GM10248 (cell line): ENCODE results near the gene CD244.

Experiments used
- CTCF ChIA-PET: fragments of 300-600 bp; sonication (Branson Sonifier 250); formaldehyde crosslinking; extraction: SDS; loops from one replicate; lab custom pipeline; 2021; ENCODE audit warnings: antibody characterized with exemption; lab: Yijun Ruan, JAX
- POLR2A ChIA-PET: fragments of 350-650 bp; sonication (Branson Sonifier 250); formaldehyde crosslinking; extraction: SDS; loops from one replicate; lab custom pipeline; 2020; ENCODE audit warnings: antibody characterized with exemption; lab: Yijun Ruan, JAX
- DNase-seq: peaks from one replicate; pipeline ENCODE4 v3.0.0; 2012; ENCODE audit errors: extremely low spot score
- CTCF ChIP-seq: IDR thresholded peaks from 2 replicates; pipeline ENCODE4 v1.5.1; 2012; ENCODE audit warnings: mild to moderate bottlenecking, low read depth; ENCODE audit errors: extremely low read depth, missing control alignments, control extremely low read depth

CD244 gene

GRCh38 chr1:160798439-160798838, 64.2 kb downstream of the CD244 start:
- no peak for DNase-seq
- TF ChIP-seq CTCF, result no peak
- CTCF ChIA-PET, result interaction anchor here (0.8 to 12.7 kb wide), 8 partner anchors 20 to 122 kb away, joined by 3 to 190 read pairs (median 18); no protein-coding TSS in a partner anchor
- POLR2A ChIA-PET, result no interaction called here

- ChIA-PET CTCF (interaction anchor here (1.0 to 12.7 kb wide), 7 partner anchors 19 to 67 kb away, joined by 3 to 190 read pairs (median 30); no protein-coding TSS in a partner anchor), POLR2A (interaction anchor here (0.8 kb wide), 1 partner anchor 59 kb away, joined by 3 read pairs; the partner anchor contains the start of gene SLAMF7)
Observed at GRCh38 chr1:160797861-160798273, 64.8 kb downstream of the CD244 start.

DNA sequence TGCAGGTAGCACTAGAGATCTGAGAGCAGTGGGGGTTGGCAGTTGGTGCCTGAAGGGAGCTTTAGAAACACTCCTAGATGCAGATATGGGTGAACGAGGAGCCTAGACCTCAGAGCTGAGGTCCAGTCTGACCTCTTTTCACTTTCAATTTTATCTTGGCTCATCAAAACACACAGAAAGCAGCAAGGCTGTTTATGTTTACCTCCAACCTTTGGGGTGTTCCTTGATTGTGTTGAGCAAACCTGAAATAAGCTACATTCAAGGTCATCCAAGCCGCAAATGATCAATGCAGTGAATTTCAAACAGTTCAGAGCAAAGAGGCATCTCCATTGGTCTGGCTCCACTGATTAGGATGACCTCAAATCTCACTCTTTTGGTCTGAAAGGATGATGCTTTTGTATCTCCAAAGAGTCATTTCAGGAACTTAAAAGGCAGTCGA, 65.4 kb downstream of the CD244 start:
- ChIA-PET POLR2A (interaction anchor here (0.8 kb wide), 1 partner anchor 58 kb away, joined by 3 read pairs; the partner anchor contains the start of gene SLAMF7), CTCF (interaction anchor here (0.9 to 12.7 kb wide), 11 partner anchors 12 to 156 kb away, joined by 3 to 190 read pairs (median 4); partner anchors contain the start of gene SLAMF7)
- no peak for DNase-seq
- no peak for TF ChIP-seq CTCF

More at GRCh38 chr1:160797861-160798273, 64.8 kb downstream of the CD244 start:
- DNase-seq, result no peak
- TF ChIP-seq CTCF, result no peak

GRCh38 chr1:160795951-160796383, 66.7 kb downstream of the CD244 start, which contains the start of gene LY9:
LY9 (plus strand) TSS chr1:160796174; CDS start chr1:160796188, 14 bp downstream.
- POLR2A ChIA-PET, result interaction anchor here (0.8 kb wide), 1 partner anchor 121 kb away, joined by 3 read pairs; no protein-coding TSS in a partner anchor
- DNase-seq, result peak; percentile 74

DNA sequence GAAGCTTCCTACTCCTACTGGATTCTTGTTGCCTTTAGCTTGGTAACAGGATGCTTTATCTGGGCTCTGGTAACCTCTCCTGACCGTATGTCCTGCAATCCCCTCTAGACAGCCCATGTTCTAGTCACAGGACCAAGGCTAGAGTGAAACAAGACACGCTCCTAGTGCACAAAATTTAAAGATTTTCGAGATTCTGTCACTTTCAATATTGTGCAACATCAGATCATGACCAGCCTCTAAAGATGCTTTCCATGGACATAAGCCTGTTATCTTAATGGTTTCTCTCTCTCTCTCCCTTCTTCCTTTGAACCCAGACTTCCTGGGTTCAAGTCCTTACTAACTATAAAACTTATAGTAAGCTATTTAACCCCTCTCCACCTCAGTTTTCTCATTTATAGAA, 68.3 kb downstream of the CD244 start:
- no peak for DNase-seq
- CTCF ChIA-PET, result interaction anchor here (1.7 to 12.7 kb wide), 5 partner anchors 16 to 160 kb away, joined by 5 to 190 read pairs (median 42); no protein-coding TSS in a partner anchor
- POLR2A ChIA-PET, result no interaction called here
- no peak for TF ChIP-seq CTCF

More at GRCh38 chr1:160795951-160796383, 66.7 kb downstream of the CD244 start, which contains the start of gene LY9:
- TF ChIP-seq CTCF, result no peak
- CTCF ChIA-PET, result interaction anchor here (1.1 to 12.7 kb wide), 8 partner anchors 17 to 195 kb away, joined by 3 to 190 read pairs (median 17); no protein-coding TSS in a partner anchor

- POLR2A ChIA-PET, result no interaction called here
- peak; percentile 75 for DNase-seq
- no peak for TF ChIP-seq CTCF
- CTCF ChIA-PET, result interaction anchor here (0.7 to 12.7 kb wide), 10 partner anchors 11 to 162 kb away, joined by 3 to 190 read pairs (median 3); no protein-coding TSS in a partner anchor
Observed at GRCh38 chr1:160789702-160790611, 72.7 kb downstream of the CD244 start.
